ENCODE results near the gene ONECUT1.

Gene ONECUT1

GRCh38 chr15:52786436-52787122 is 3.6 kb downstream of the ONECUT1 start:
- peaks cover 10% of the 10 kb centered on the region for H3K4me1 ChIP-seq (ENCODE audit: control insufficient read depth, insufficient read depth, low read length)
- H3K9ac ChIP-seq (ENCODE audit: low read length): no peak overlapping the region
- no peak overlapping the region for H3K4me3 ChIP-seq (ENCODE audit: low read length)
- H3K36me3 ChIP-seq (ENCODE audit: control insufficient read depth, insufficient read depth, low read length, severe bottlenecking): no peaks in the 10 kb centered on the region
- no peak for DNase-seq (ENCODE audit: low read depth)
- no peaks in the 10 kb centered on the region for H3K9me3 ChIP-seq (ENCODE audit: control insufficient read depth, low read length)
- peaks cover 81% of the 10 kb centered on the region for H3K27me3 ChIP-seq (replicated peaks; ENCODE audit: control insufficient read depth, insufficient read depth, low read length)

GRCh38 chr15:52785672-52786406 is 4.3 kb downstream of the ONECUT1 start:
- Histone ChIP-seq H3K9me3 (ENCODE audit: control insufficient read depth, low read length) (no peaks in the 10 kb centered on the region), H3K4me3 (ENCODE audit: low read length) (no peak overlapping the region), H3K36me3 (ENCODE audit: control insufficient read depth, insufficient read depth, low read length, severe bottlenecking) (no peaks in the 10 kb centered on the region), H3K27me3 (replicated peaks; ENCODE audit: control insufficient read depth, insufficient read depth, low read length) (peaks cover 87% of the 10 kb centered on the region), H3K4me1 (ENCODE audit: control insufficient read depth, insufficient read depth, low read length) (peaks cover 10% of the 10 kb centered on the region), H3K9ac (ENCODE audit: low read length) (no peak overlapping the region)
- DNase-seq (ENCODE audit: low read depth): no peak

- H3K4me3 ChIP-seq (ENCODE audit: low read length): no peak overlapping the region
- no peak for DNase-seq (ENCODE audit: low read depth)
- peaks cover 90% of the 10 kb centered on the region for H3K27me3 ChIP-seq (replicated peaks; ENCODE audit: control insufficient read depth, insufficient read depth, low read length)
- H3K9me3 ChIP-seq (ENCODE audit: control insufficient read depth, low read length): no peaks in the 10 kb centered on the region
- H3K4me1 ChIP-seq (ENCODE audit: control insufficient read depth, insufficient read depth, low read length): peaks cover 18% of the 10 kb centered on the region
- no peaks in the 10 kb centered on the region for H3K36me3 ChIP-seq (ENCODE audit: control insufficient read depth, insufficient read depth, low read length, severe bottlenecking)
- no peak overlapping the region for H3K9ac ChIP-seq (ENCODE audit: low read length)
Measured at GRCh38 chr15:52784799-52785671, 5.1 kb downstream of the ONECUT1 start.

GRCh38 chr15:52783929-52784798 is 6.0 kb downstream of the ONECUT1 start:
- peaks cover 10% of the 10 kb centered on the region for H3K4me1 ChIP-seq (ENCODE audit: control insufficient read depth, insufficient read depth, low read length)
- H3K9me3 ChIP-seq (ENCODE audit: control insufficient read depth, low read length): no peaks in the 10 kb centered on the region
- no peak overlapping the region for H3K4me3 ChIP-seq (ENCODE audit: low read length)
- DNase-seq (ENCODE audit: low read depth): no peak
- no peak overlapping the region for H3K9ac ChIP-seq (ENCODE audit: low read length)
- H3K36me3 ChIP-seq (ENCODE audit: control insufficient read depth, insufficient read depth, low read length, severe bottlenecking): no peaks in the 10 kb centered on the region
- peaks cover 91% of the 10 kb centered on the region for H3K27me3 ChIP-seq (replicated peaks; ENCODE audit: control insufficient read depth, insufficient read depth, low read length)

- peaks cover 87% of the 10 kb centered on the region for H3K27me3 ChIP-seq (replicated peaks; ENCODE audit: control insufficient read depth, insufficient read depth, low read length)
- DNase-seq (ENCODE audit: low read depth): no peak
- H3K9me3 ChIP-seq (ENCODE audit: control insufficient read depth, low read length): no peaks in the 10 kb centered on the region
- H3K36me3 ChIP-seq (ENCODE audit: control insufficient read depth, insufficient read depth, low read length, severe bottlenecking): no peaks in the 10 kb centered on the region
- H3K4me3 ChIP-seq (ENCODE audit: low read length): no peak overlapping the region
- H3K4me1 ChIP-seq (ENCODE audit: control insufficient read depth, insufficient read depth, low read length): peaks cover 10% of the 10 kb centered on the region
- no peak overlapping the region for H3K9ac ChIP-seq (ENCODE audit: low read length)
Measured at GRCh38 chr15:52783191-52783829, 6.8 kb downstream of the ONECUT1 start.

- Histone ChIP-seq H3K27me3 (replicated peaks; ENCODE audit: control insufficient read depth, insufficient read depth, low read length) (peaks cover 87% of the 10 kb centered on the region), H3K4me3 (ENCODE audit: low read length) (no peak overlapping the region), H3K36me3 (ENCODE audit: control insufficient read depth, insufficient read depth, low read length, severe bottlenecking) (no peaks in the 10 kb centered on the region), H3K4me1 (ENCODE audit: control insufficient read depth, insufficient read depth, low read length) (peaks cover 10% of the 10 kb centered on the region), H3K9me3 (ENCODE audit: control insufficient read depth, low read length) (no peaks in the 10 kb centered on the region), H3K9ac (ENCODE audit: low read length) (no peak overlapping the region)
- no peak for DNase-seq (ENCODE audit: low read depth)
Measured at GRCh38 chr15:52782514-52782913, 7.6 kb downstream of the ONECUT1 start.

GRCh38 chr15:52780172-52780980 is 9.8 kb downstream of the ONECUT1 start:
- Histone ChIP-seq H3K9me3 (ENCODE audit: control insufficient read depth, low read length) (no peaks in the 10 kb centered on the region), H3K27me3 (replicated peaks; ENCODE audit: control insufficient read depth, insufficient read depth, low read length) (peaks cover 90% of the 10 kb centered on the region), H3K4me1 (ENCODE audit: control insufficient read depth, insufficient read depth, low read length) (peaks cover 10% of the 10 kb centered on the region), H3K4me3 (ENCODE audit: low read length) (peak overlapping the region; percentile 51), H3K36me3 (ENCODE audit: control insufficient read depth, insufficient read depth, low read length, severe bottlenecking) (no peaks in the 10 kb centered on the region), H3K9ac (ENCODE audit: low read length) (no peak overlapping the region)
- peak; percentile 79 for DNase-seq (ENCODE audit: low read depth)

GRCh38 chr15:52778457-52778856 is 11.7 kb downstream of the ONECUT1 start:
- Histone ChIP-seq H3K4me3 (ENCODE audit: low read length) (no peak overlapping the region), H3K9me3 (ENCODE audit: control insufficient read depth, low read length) (no peaks in the 10 kb centered on the region), H3K9ac (ENCODE audit: low read length) (no peak overlapping the region), H3K36me3 (ENCODE audit: control insufficient read depth, insufficient read depth, low read length, severe bottlenecking) (no peaks in the 10 kb centered on the region), H3K27me3 (replicated peaks; ENCODE audit: control insufficient read depth, insufficient read depth, low read length) (peaks cover 81% of the 10 kb centered on the region), H3K4me1 (ENCODE audit: control insufficient read depth, insufficient read depth, low read length) (peaks cover 7% of the 10 kb centered on the region)
- DNase-seq (ENCODE audit: low read depth): no peak

GRCh38 chr15:52772766-52773165 is 17.4 kb downstream of the ONECUT1 start:
- H3K9ac ChIP-seq (ENCODE audit: low read length): no peak overlapping the region
- peaks cover 58% of the 10 kb centered on the region for H3K27me3 ChIP-seq (replicated peaks; ENCODE audit: control insufficient read depth, insufficient read depth, low read length)

GRCh38 chr15:52765785-52766184 is 24.4 kb downstream of the ONECUT1 start:
- no peak overlapping the region for H3K4me3 ChIP-seq (ENCODE audit: low read length)
- DNase-seq (ENCODE audit: low read depth): no peak
- peaks cover 74% of the 10 kb centered on the region for H3K27me3 ChIP-seq (replicated peaks; ENCODE audit: control insufficient read depth, insufficient read depth, low read length)
- no peak overlapping the region for H3K9ac ChIP-seq (ENCODE audit: low read length)
- no peaks in the 10 kb centered on the region for H3K9me3 ChIP-seq (ENCODE audit: control insufficient read depth, low read length)
- H3K4me1 ChIP-seq (ENCODE audit: control insufficient read depth, insufficient read depth, low read length): no peaks in the 10 kb centered on the region
- H3K36me3 ChIP-seq (ENCODE audit: control insufficient read depth, insufficient read depth, low read length, severe bottlenecking): no peaks in the 10 kb centered on the region

More at GRCh38 chr15:52772766-52773165, 17.4 kb downstream of the ONECUT1 start:
- Histone ChIP-seq H3K4me3 (ENCODE audit: low read length) (no peak overlapping the region), H3K4me1 (ENCODE audit: control insufficient read depth, insufficient read depth, low read length) (no peaks in the 10 kb centered on the region), H3K36me3 (ENCODE audit: control insufficient read depth, insufficient read depth, low read length, severe bottlenecking) (no peaks in the 10 kb centered on the region), H3K9me3 (ENCODE audit: control insufficient read depth, low read length) (no peaks in the 10 kb centered on the region)
- DNase-seq (ENCODE audit: low read depth): no peak

Data from adipocyte (in vitro differentiated cells).